Loucy (cell line): Measurements from ENCODE around the gene RICTOR.
A peak's percentile ranks its signal among the peaks of the same experiment; 100 is the strongest.

Experiments
- EZH2phosphoT487 ChIP-seq: fragments of 200-600 bp; IDR thresholded peaks from 2 replicates; pipeline ENCODE4 v1.6.1; 2018; ENCODE audit warnings: antibody characterized with exemption, mild to moderate bottlenecking, moderate library complexity, borderline replicate concordance
- TF ChIP-seq, protein P1 (sequence below): fragments of 200-600 bp; sonication (generic); conservative IDR thresholded peaks from 2 replicates; pipeline ENCODE4 v1.5.1; 2014; ENCODE audit warnings: mild to moderate bottlenecking, antibody characterized with exemption, low read length

GRCh38 chr5:39005566-39006232, 68.5 kb downstream of the RICTOR start:
- TF ChIP-seq, protein P1, sequence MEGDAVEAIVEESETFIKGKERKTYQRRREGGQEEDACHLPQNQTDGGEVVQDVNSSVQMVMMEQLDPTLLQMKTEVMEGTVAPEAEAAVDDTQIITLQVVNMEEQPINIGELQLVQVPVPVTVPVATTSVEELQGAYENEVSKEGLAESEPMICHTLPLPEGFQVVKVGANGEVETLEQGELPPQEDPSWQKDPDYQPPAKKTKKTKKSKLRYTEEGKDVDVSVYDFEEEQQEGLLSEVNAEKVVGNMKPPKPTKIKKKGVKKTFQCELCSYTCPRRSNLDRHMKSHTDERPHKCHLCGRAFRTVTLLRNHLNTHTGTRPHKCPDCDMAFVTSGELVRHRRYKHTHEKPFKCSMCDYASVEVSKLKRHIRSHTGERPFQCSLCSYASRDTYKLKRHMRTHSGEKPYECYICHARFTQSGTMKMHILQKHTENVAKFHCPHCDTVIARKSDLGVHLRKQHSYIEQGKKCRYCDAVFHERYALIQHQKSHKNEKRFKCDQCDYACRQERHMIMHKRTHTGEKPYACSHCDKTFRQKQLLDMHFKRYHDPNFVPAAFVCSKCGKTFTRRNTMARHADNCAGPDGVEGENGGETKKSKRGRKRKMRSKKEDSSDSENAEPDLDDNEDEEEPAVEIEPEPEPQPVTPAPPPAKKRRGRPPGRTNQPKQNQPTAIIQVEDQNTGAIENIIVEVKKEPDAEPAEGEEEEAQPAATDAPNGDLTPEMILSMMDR = peak; percentile 65
- TF ChIP-seq EZH2phosphoT487 = no peak
